Muscle layer of duodenum (tissue), 2 donors: ENCODE measurements around the gene TSKS.

Source experiments
- H3K27ac ChIP-seq: one replicate; pipeline ENCODE4 v1.7.0; 2013; ENCODE audit warnings: mild to moderate bottlenecking, low read length
- H3K27me3 ChIP-seq: one replicate; pipeline ENCODE4 v1.7.0; 2013; ENCODE audit warnings: low read depth, mild to moderate bottlenecking, control low read depth, low read length
- H3K36me3 ChIP-seq, 2 donors: one replicate each; pipeline ENCODE4 v1.7.0; 2013; ENCODE audit warnings: low read length in 2 of 2, control low read depth in 1 of 2, mild to moderate bottlenecking in 1 of 2; ENCODE audit not compliant: insufficient read depth in 2 of 2, control insufficient read depth in 1 of 2
- H3K4me1 ChIP-seq, 2 donors: one replicate each; pipeline ENCODE4 v1.7.0; 2013; ENCODE audit warnings: low read length in 2 of 2, mild to moderate bottlenecking in 2 of 2, control low read depth in 1 of 2, moderate library complexity in 1 of 2; ENCODE audit not compliant: insufficient read depth in 2 of 2, control insufficient read depth in 1 of 2
- H3K4me3 ChIP-seq, 2 donors: one replicate each; pipeline ENCODE4 v1.7.0; 2013; ENCODE audit warnings: low read length in 2 of 2, low read depth in 1 of 2, mild to moderate bottlenecking in 1 of 2
- H3K9me3 ChIP-seq, 2 donors: one replicate each; pipeline ENCODE4 v1.7.0; 2013; ENCODE audit warnings: low read length in 2 of 2, control low read depth in 1 of 2, mild to moderate bottlenecking in 1 of 2; ENCODE audit not compliant: control insufficient read depth in 1 of 2
- donor health status: healthy.

The TSKS gene

DNA sequence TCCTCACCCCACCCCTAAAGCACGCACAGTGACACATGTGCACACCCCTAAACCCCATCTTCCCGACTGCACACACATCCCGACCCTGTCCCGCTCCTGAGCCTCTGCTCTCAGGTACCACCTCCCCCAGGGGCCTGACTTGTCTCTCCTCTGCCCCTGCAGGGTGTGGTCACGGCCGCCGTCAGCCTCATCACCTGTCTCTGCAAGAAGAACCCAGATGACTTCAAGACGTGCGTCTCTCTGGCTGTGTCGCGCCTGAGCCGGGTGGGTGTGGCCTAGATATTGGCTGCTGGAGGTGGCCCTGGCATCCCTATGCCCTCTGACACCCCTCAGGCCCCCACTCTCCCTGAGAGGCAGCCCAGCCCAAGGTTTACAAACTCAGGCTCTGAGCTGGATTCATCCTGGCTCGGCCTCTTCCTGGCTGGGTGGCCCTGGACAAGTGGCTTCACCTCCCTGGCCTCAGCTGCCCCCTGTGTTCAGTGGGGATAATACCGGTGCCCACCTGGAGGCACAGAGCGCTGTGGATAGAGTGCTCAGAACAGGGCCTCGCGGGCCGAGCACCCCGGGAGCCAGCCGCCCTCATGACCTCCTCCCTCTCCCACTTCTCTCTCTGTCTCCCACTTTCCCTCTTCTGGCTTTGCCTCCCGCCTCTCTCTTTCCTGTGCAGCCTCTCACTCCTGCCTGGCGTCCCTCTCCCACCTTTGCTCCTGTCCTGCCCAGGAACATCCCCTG, 29.9 kb upstream of the TSKS start:
- Histone ChIP-seq H3K9me3 (no peaks in the 10 kb centered on the region), H3K27me3 (no peaks in the 10 kb centered on the region), H3K36me3 (peaks cover 43 to 77% of the 10 kb centered on the region in 2 donors)

DNA sequence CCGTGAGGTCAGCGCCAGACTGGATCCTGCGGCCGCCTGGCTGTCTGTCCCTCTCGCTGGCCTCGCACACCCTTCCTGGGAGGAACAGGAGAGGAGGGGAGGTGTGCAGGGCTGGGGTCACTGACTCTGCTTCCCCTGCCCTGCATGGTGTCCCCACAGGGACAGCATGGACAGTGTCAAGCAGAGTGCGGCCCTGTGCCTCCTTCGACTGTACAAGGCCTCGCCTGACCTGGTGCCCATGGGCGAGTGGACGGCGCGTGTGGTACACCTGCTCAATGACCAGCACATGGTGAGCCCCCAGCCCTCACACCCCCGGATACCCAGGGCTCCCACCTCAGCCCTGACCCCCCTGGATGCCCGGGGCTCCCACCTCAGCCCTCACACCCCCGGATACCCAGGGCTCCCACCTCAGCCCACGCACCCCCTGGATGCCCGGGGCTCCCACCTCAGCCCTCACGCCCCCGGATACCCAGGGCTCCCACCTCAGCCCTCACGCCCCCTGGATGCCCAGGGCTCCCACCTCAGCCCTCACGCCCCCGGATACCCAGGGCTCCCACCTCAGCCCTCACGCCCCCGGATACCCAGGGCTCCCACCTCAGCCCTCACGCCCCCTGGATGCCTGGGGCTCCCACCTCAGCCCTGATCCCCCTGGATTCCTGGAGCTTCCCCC, 28.8 kb upstream of the TSKS start:
- H3K4me1 ChIP-seq, result peaks cover 0 to 7% of the 10 kb centered on the region in 2 donors
- no peak overlapping the region for H3K4me3 ChIP-seq
- peaks cover 38 to 75% of the 10 kb centered on the region in 2 donors for H3K36me3 ChIP-seq
- H3K27ac ChIP-seq, result no peak overlapping the region
- H3K9me3 ChIP-seq, result no peaks in the 10 kb centered on the region
- H3K27me3 ChIP-seq, result no peaks in the 10 kb centered on the region

More for the DNA sequence above, 29.9 kb upstream of the TSKS start:
- H3K4me3 ChIP-seq, result no peak overlapping the region
- H3K4me1 ChIP-seq, result peaks cover 0 to 7% of the 10 kb centered on the region in 2 donors
- H3K27ac ChIP-seq, result no peak overlapping the region

DNA sequence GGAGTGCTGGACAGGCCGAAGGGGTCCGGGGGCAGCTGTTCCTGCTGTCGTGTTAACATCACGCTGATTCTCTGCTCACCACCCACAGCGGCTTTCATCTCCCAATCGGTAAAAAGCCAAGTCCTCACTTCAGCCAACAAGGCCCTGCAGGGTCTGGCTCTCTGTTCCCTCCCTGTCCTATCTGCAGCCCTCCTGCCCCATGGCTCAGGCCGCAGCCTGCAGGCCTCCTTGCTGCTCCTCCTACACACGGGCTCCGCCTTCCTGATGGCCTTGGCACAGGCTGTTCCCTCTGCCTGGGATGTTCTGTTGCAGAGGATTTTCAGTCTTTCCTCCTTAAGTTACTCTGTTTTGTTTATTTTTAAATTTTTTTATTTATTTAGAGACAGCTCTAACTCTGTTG, 27.8 kb upstream of the TSKS start:
- Histone ChIP-seq H3K36me3 (peaks cover 31 to 68% of the 10 kb centered on the region in 2 donors), H3K27ac (no peak overlapping the region), H3K9me3 (no peaks in the 10 kb centered on the region)

DNA sequence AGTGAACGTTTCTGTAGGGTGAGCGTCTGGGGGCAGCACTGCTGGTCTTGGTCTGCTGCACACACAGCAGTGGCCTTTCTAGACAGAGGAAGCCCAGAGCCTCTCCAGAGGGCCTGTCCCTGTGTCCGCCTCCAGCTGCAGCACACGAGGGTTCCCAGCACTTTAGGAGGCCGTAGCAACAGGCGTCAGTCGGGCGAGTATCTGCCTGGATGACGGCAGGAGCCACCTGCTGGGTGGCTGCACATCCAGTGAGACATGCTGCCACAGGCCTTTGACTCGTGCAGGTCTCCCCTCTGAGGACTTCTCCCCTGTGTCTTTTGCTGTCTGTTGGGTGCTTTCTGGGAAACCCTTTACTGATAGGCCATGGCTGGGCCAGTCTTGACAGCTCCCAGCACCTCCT, 25.8 kb upstream of the TSKS start:
- Histone ChIP-seq H3K27me3 (no peaks in the 10 kb centered on the region), H3K9me3 (no peaks in the 10 kb centered on the region), H3K4me3 (no peak overlapping the region), H3K4me1 (peaks cover 0 to 7% of the 10 kb centered on the region in 2 donors), H3K27ac (no peak overlapping the region), H3K36me3 (peaks cover 22 to 62% of the 10 kb centered on the region in 2 donors)

More for the DNA sequence above, 27.8 kb upstream of the TSKS start:
- Histone ChIP-seq H3K27me3 (no peaks in the 10 kb centered on the region), H3K4me3 (no peak overlapping the region), H3K4me1 (peaks cover 0 to 7% of the 10 kb centered on the region in 2 donors)

DNA sequence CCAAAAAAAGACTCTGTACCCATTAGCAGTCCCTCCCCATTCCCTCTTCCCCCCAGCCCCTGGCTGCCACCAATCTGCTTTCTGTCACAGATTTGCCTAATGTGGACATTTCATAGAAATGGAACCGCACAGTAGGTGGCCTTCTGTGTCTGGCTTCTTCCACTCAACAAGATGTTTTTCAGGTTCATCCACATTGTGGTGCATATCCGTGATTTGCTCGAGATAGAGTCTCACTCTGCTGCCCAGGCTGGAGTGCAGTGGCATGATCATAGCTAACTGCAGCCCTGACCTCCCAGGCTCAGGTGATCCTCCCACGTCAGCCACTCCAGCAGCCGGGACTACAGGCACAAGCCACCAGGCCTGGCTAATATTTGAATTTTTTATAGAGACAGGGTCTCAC, 24.6 kb upstream of the TSKS start:
- H3K9me3 ChIP-seq, result no peaks in the 10 kb centered on the region
- no peak overlapping the region for H3K4me3 ChIP-seq
- H3K4me1 ChIP-seq, result peaks cover 0 to 7% of the 10 kb centered on the region in 2 donors
- no peaks in the 10 kb centered on the region for H3K27me3 ChIP-seq
- H3K36me3 ChIP-seq, result peaks cover 23 to 63% of the 10 kb centered on the region in 2 donors
- no peak overlapping the region for H3K27ac ChIP-seq

DNA sequence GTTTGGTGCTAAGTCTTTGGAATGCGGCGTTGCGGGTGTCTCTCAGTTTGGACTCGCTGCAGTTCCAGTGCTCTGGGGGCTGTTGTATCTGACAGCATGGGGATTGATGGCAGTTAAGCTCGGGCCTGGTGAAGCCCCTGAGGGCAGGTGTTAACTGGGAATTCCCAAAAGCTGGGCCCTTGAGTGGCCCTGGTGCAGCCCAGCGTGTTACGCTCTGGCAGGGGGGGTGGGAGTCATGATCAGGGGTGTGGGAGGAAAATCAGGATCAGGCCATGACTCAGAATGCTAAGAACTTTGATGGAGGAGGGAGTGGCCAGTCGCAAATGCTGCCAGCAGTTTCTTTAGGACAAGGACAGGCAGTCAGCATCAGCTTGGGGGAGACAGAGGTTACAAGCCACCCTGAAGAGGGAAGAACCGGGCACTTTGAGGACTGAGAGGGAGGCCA, 23.3 kb upstream of the TSKS start:
- peaks cover 20 to 57% of the 10 kb centered on the region in 2 donors for H3K36me3 ChIP-seq
- no peaks in the 10 kb centered on the region for H3K27me3 ChIP-seq
- H3K4me3 ChIP-seq, result no peak overlapping the region
- H3K27ac ChIP-seq, result no peak overlapping the region
- H3K4me1 ChIP-seq, result peaks cover 0 to 6% of the 10 kb centered on the region in 2 donors
- no peaks in the 10 kb centered on the region for H3K9me3 ChIP-seq

DNA sequence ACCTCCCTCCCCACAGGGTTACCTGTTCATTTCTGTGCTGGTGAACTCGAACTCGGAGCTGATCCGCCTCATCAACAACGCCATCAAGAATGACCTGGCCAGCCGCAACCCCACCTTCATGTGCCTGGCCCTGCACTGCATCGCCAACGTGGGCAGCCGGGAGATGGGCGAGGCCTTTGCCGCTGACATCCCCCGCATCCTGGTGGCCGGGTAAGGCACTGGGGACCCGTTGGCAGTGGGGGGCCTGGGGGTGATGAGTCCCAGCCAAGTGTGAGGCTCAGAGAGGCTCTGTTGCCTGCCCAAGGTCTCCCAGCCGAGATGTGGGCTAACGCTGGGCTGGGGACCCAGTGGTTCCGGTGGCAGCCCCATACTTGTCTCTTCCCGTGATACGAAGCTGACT, 19.4 kb upstream of the TSKS start:
- H3K27me3 ChIP-seq, result no peaks in the 10 kb centered on the region
- H3K4me1 ChIP-seq, result no peaks in the 10 kb centered on the region
- peaks cover 20 to 37% of the 10 kb centered on the region in 2 donors for H3K36me3 ChIP-seq
- H3K27ac ChIP-seq, result no peak overlapping the region
- H3K9me3 ChIP-seq, result no peaks in the 10 kb centered on the region
- H3K4me3 ChIP-seq, result no peak overlapping the region

DNA sequence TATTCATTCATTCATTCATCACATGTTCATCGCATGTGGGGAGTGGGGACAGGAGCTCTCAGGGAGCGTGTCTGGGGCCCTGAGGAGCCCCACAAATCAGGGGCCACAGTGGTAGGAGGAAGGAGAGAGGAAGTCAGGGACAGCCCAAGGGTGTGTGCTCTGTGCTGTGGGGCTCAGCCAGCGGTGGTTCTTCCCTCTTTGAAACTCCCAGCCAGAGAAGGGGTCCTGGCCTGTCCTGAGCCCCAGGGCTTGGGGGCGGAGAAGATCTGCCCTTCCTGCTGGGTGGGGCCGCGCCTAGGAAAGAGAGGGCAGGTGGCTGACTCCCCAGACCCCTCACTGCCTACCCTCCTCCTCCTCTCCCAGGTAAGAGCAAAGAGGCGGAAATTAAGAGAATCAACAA, 18.3 kb upstream of the TSKS start:
- H3K9me3 ChIP-seq, result no peaks in the 10 kb centered on the region
- H3K27me3 ChIP-seq, result no peaks in the 10 kb centered on the region
- H3K27ac ChIP-seq, result no peak overlapping the region
- H3K4me1 ChIP-seq, result no peaks in the 10 kb centered on the region
- H3K36me3 ChIP-seq, result peaks cover 17 to 33% of the 10 kb centered on the region in 2 donors
- H3K4me3 ChIP-seq, result no peak overlapping the region

DNA sequence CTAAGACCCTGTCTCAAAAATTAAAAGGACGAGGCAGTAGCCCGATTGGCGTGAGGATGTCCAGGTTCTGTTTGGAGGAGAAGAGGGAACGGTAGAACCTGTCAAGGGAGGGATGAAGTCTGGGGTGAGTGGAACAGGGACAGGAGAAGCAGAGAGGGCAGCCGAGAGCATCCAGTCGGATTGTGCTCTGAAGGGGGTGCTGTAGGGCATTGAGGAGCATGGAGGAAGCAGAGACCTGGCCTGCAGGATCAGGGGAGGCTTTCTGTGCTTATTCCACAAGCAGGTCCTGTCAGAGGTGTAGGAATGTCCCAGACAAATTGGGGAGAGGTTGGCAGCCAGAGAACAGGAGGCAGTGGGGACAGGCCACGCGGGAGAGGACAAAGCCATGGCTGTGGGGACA, 17.8 kb upstream of the TSKS start:
- Histone ChIP-seq H3K36me3 (peaks cover 17 to 36% of the 10 kb centered on the region in 2 donors), H3K9me3 (no peaks in the 10 kb centered on the region), H3K4me3 (no peak overlapping the region), H3K27ac (no peak overlapping the region), H3K4me1 (no peaks in the 10 kb centered on the region), H3K27me3 (no peaks in the 10 kb centered on the region)

DNA sequence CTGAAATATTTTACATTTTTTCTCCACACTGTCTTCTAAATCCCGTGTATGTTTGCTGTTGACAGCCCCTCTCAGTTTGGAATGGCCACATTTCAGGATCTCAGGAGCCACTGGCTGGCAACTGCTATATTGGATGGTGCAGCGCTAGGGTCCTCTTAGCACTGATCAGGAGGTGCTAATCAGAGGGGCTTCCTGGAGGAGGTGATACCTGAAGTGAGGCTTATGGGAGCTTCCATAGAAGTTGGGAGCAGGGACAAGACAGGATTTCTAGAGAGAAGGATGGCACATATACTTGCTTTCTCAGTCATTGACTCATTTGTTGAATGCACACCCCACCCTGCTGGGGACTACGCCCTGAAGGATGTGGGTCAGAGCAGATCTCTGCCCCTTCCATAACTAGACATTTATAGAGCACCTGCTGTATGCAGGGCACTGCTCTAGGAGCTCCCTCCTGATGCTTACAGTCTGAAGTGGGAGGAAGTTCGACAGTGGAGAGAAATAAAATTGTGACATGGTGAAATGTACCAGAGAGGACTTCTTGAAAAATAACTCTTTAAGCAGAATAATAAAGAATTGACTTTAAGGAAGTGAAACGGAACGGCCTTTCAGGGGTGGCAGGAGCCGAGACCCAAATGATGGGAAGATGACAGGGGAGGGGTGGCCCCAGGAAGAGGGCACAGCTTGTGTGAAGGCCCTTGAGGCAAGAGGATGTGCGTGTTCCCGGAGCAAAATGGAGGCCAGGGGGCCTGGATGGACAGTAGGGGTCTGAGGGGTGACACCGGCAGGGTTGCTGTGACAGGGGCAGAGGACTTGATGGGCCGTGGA, 16.8 kb upstream of the TSKS start:
- Histone ChIP-seq H3K27ac (no peak overlapping the region), H3K27me3 (no peaks in the 10 kb centered on the region), H3K4me3 (no peak overlapping the region), H3K36me3 (peaks cover 13 to 28% of the 10 kb centered on the region in 2 donors), H3K4me1 (no peaks in the 10 kb centered on the region), H3K9me3 (no peaks in the 10 kb centered on the region)

DNA sequence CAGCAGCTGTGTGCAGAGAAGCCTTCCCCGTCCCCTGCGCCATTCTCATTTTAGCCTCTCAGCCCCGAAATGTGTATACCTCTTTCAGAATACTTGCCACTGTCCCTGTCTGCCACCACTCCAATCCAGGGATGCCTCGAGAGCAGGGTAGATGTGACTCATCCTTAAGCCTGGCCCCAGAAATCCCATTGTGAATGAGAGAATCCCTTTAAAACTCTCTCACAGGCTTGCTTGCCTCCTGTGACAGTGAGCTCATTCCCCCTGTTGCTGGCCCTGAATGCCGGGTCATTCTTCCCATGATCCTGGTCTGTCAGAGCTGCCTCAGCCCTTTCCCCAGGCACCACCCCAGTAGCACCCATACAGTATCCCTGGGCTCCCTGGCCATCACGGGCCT, 13.3 kb upstream of the TSKS start:
- Histone ChIP-seq H3K4me1 (peaks cover 0 to 7% of the 10 kb centered on the region in 2 donors), H3K4me3 (no peak overlapping the region), H3K27me3 (no peaks in the 10 kb centered on the region), H3K9me3 (no peaks in the 10 kb centered on the region), H3K36me3 (peaks cover 4 to 6% of the 10 kb centered on the region in 2 donors), H3K27ac (no peak overlapping the region)
